SK-N-DZ (cell line): ENCODE measurements around the gene ACAA2.

Source experiments
- DNase-seq: peaks from one replicate; pipeline ENCODE4 v3.0.0-alpha.2; 2015; ENCODE audit warnings: low spot score
- small RNA-seq, 2 experiments: library from RNA; depleted of rRNA; stranded (forward); fragments of <200 nt; gene quantifications; one replicate each; pipeline ENCODE3, GENCODE V24; 2014

ACAA2 gene

DNA sequence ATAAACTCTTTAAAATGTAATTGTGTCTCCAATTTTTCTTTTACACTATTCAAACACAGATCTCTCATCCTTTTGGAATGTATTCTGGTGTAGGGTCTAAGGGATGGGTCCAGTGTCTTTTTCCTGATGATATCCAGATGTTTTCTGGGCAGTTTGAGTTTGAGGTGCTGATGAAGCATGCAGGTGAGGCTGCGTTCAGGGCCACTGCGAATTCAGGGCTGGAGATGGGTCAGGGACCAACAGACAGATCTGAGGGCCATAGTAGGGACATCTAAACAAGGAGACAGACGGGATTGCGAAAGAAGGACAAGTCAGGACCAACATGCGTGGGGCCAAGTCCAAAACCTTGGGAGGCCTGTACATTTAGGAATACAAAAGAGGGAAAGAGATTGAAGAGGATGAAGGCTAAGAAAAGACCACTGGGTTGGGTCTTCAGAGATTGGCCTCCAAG, 70.2 kb downstream of the ACAA2 start:
- no peak for DNase-seq

DNA sequence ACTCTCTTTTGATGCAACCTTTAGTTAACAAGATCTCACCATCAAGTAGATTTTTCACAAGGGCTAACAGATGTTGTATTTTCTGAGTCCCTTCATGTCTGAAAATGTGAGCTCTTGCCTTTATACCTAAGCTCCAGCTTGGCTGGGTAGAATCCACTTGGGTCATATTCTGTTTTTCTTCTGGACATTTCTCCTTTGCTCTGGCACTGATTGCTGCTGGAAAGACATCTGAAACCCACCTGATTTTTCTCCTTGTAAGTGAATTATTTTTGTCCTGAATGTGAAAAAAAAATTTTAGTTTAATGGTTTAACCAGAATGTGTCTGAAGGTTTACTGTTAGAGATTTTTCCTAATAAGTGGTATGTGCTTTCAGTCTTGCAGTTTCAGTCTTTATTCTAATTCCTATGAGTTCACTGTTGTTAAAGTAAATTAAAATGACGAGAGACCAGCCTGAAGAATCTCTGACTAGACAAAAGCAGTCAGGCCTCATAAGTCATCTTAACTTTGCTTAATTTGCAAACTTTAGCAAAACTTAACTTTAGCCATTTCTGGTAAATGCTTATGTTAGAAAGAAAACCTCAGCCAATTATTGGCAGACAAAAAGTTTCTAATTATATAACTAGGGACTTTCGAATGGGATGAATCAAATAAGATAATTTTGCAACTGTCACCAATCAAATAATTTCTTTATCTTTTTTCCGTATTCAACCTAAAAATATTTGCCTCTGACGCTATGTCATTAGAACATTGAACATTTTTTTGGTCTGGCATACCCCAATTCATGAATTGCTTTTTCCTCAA, 70.8 kb downstream of the ACAA2 start:
- DNase-seq = no peak

DNA sequence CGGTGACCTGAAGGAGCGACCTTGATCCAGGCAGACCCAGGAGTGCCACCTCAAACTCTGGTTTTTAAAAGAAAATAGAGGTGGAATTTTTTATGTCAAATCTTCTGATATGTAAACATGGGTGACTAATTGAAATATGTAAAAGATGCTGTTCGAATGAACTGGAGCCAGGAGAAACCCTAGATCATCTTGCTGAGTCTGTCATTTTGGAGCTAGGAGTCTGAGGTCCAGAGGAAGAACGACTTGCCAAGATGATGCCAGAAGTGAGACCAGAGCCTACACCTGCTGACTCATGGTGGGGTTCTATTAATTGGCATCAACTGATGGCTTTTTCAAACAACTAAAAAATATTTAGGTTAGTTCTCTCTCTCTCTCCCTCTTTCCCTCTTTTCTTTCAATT, 74.1 kb downstream of the ACAA2 start:
- DNase-seq = no peak

DNA sequence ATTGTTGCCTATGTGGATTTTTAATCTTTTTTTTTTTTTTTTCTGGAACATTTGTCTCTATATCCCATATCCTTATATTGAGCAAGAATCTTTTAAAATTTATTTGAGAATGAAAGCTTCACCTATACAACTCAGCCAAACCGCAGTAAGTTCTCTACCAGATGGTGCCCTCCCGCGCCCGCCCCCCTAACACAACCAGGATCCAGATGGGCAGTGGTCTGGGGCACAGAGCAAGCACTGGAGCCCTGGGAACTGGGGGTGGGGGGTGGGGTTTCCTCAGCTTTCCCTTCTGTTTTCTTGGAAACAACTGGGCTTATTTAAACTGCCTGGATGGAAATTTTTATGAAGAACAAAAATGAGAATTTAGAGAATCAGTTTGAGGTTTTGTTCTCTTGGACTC, 74.6 kb downstream of the ACAA2 start:
- no peak for DNase-seq

DNA sequence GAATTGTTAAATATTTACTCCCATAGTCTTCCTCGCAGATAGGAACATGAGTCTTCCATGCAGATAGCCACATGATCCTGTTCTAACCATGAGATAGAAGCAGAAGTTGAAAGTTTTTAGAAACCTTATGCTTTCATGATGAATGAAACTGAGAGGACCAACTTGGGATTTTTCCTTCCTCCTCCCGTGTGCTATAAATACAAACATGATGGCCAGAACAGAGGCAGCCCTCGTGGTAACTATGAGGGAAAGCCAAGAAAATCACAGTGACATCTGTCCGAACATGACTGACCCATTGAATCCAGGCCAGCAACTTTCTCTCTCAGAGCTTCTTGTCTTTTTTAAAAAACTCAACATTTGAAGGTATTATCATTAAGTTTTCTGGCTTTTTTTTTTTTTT, 78.5 kb downstream of the ACAA2 start:
- DNase-seq = no peak

DNA sequence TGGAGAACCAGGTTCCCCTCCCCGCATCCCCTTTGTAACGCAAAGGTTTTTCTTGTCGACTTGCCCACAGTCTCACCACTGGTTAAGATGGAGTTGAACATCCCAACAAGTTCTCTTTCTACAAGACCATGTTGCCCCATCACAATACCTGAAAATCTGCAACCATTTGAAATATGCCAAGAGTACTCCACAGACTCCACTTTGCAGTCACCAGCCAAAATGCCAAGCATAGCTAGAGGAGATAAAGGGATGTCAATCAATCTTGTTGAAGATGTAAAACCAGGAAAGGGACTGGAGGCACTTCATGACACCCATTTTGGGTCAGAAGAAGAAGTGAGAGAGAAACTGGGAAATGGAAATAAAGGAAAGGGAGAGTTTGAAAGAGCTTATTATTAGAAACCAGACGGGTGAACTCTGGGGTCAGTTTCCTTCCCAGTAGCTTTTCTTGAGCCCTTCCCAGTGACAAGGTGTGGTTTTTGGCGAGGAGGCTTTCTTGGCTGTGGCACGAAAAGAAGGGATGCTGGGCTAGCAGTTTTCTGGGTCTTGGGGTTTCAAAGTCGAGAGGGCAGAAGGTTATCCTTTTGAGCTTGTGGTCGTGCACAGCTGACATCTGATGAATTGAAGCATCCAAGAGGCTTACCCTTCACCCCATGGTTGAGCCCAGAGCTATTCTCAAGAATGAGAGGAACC, 79.3 kb downstream of the ACAA2 start:
- DNase-seq = no peak

DNA sequence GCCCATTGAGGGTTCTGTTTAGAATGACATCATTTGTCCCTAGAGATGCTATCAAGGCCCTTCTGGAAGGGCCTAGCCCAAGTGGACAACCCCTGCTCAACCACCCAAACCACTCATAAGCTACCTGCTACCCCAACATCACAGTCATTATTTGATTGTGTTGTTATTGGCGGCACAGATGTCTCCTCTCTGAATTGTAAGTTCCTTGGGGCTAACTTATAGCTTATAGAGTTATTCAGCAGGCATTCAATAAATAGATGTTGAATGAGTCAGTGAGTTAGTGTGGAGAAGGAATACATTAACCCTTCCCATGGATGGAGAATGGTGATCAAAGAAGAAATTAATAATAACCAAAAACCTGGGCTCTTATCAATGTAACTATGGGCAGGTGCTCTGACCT, 80.0 kb downstream of the ACAA2 start:
- no peak for DNase-seq

Small RNAs within 50 kb of the gene (small RNA-seq; reads per million reads assigned to genes)
- gene RF00283 (0 reads per million in 2 experiments), gene SCARNA17 (0 reads per million in 2 experiments)
